Upper lobe of left lung (tissue), 6 donors: ENCODE measurements around the gene SLC35G3. TPM values are rescaled to one million over a fixed set of nuclear protein-coding genes. Genes with fewer than 3 reads are reported as not detected.
A peak's percentile ranks its signal among the peaks of the same experiment; 100 is the strongest.

ENCODE experiments used
- ATAC-seq, 2 donors: fragments of 200-7000 bp; cut with Tn5 transposase; one replicate each; pipeline ENCODE4 v1.9.1; 2022; ENCODE audit warnings: mild to moderate bottlenecking in 2 of 2, moderate library complexity in 2 of 2; ENCODE audit not compliant: low FRiP score in 2 of 2
- DNase-seq, 2 donors: peaks; one replicate each; pipeline ENCODE4 v3.0.0-alpha.2; 2019 to 2020
- H3K27ac ChIP-seq, 4 donors: fragments of 200-600 bp; sonication (generic); one replicate each; pipeline ENCODE4 v1.5.1; 2016 to 2019
- H3K27me3 ChIP-seq, 4 donors: fragments of 200-600 bp; sonication (generic); one replicate each; pipeline ENCODE4 v1.5.1; 2017 to 2019
- H3K36me3 ChIP-seq, 4 donors: fragments of 200-600 bp; sonication (generic); one replicate each; pipeline ENCODE4 v1.5.1; 2016 to 2019
- H3K4me1 ChIP-seq, 4 donors: fragments of 200-600 bp; sonication (generic); one replicate each; pipeline ENCODE4 v1.5.1; 2018 to 2019
- H3K4me3 ChIP-seq, 4 donors: fragments of 200-600 bp; sonication (generic); one replicate each; pipeline ENCODE4 v1.5.1; 2017 to 2019; ENCODE audit warnings: mild to moderate bottlenecking in 2 of 4, moderate library complexity in 1 of 4
- H3K9me3 ChIP-seq, 4 donors: fragments of 200-600 bp; sonication (generic); one replicate each; pipeline ENCODE4 v1.5.1; 2018 to 2019
- CTCF ChIP-seq, 6 experiments: fragments of 450-650 bp in 4 of 6; fragments of 200-600 bp in 2 of 6; sonication (generic) in 2 of 6; IDR thresholded peaks; one replicate each; pipeline ENCODE4 v1.5.1; 2016 to 2019; ENCODE audit warnings: antibody characterized with exemption in 6 of 6
- EP300 ChIP-seq, 4 donors: sonication (generic); formaldehyde crosslinking; IDR thresholded peaks; one replicate each; pipeline ENCODE4 v1.5.1; 2017; ENCODE audit warnings: antibody characterized with exemption in 4 of 4, control low read depth in 2 of 4
- POLR2A ChIP-seq, 4 donors: fragments of 450-650 bp; IDR thresholded peaks; one replicate each; pipeline ENCODE4 v1.5.1; 2016 to 2017; ENCODE audit warnings: antibody characterized with exemption in 4 of 4, mild to moderate bottlenecking in 2 of 4
- POLR2AphosphoS5 ChIP-seq, 2 donors: sonication (generic); formaldehyde crosslinking; IDR thresholded peaks; one replicate each; pipeline ENCODE4 v1.5.1; 2017; ENCODE audit warnings: antibody characterized with exemption in 2 of 2
- WGBS, 2 donors: methylation state at CpG; one replicate each; pipeline ENCODE4 v1.1.5; 2017 to 2018; 5-methylcytosine and 5-hydroxymethylcytosine counted together
- total RNA-seq, 6 donors: library from RNA; depleted of rRNA in 4 of 6; stranded (reverse); fragments of >200 nt in 4 of 6; gene quantifications; one replicate each; pipeline versions ENCODE4 v1.1.0 to v1.2.1, GENCODE V29; 2016 to 2021
- donor health status: DM: no; HTN: no; CAD: no; lungs with moderate emphysema.
- donor health status: DM: no; HTN: yes; CAD: no; lungs with severe emphysema.

Gene SLC35G3
- total RNA-seq, 6 donors from 2014 or later: not detected

DNA sequence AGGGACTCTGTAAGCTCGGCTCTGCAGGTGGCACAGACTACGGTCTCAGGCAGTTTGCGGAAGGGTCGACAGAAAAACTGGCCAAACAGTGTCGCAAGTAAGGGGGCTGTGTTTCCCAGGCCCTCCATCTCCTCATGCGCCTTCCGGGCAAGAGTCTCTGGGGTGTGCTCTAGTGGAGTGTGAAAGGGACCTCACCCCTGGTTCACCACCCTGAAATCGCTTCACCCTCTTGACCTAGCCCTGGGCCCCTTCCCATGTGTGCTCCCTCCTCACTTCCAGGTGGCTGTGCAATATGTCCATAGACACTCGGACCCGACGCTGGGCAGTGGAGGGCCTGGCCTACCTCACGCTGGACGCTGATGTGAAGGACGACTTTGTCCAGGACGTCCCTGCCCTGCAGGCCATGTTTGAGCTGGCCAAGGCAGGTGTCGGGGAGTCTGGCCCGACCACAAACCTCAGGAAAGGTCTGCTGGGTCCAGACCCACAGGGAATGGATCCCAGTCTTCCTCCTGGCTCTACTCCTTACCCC, 24.3 kb downstream of the SLC35G3 start:
- no peaks in the 10 kb centered on the region for H3K36me3 ChIP-seq
- WGBS, 2 donors: 90 to 95% methylated on average over 16 to 17 of the region's 17 CpGs
- DNase-seq (peak in 1 of 2 donors; percentile 51), ATAC-seq (peak in 1 of 2 donors; percentile 8)
- no peak overlapping the region for H3K4me3 ChIP-seq
- H3K4me1 ChIP-seq: peaks cover 0 to 10% (median 7%) of the 10 kb centered on the region in 4 donors
- no peaks in the 10 kb centered on the region for H3K9me3 ChIP-seq
- H3K27ac ChIP-seq: no peak overlapping the region
- no peak for TF ChIP-seq POLR2A (IDR thresholded peaks at IDR 0.05)
- no peaks in the 10 kb centered on the region for H3K27me3 ChIP-seq

GRCh38 chr17:35167666-35168065, 26.5 kb downstream of the SLC35G3 start:
- no peak for TF ChIP-seq EP300 (IDR thresholded peaks at IDR 0.05)
- no peak for TF ChIP-seq POLR2A (IDR thresholded peaks at IDR 0.05)
- no peak for TF ChIP-seq POLR2AphosphoS5 (IDR thresholded peaks at IDR 0.05)
- TF ChIP-seq CTCF (IDR thresholded peaks at IDR 0.05): no peak
- Histone ChIP-seq H3K4me1 (peaks cover 0 to 10% (median 7%) of the 10 kb centered on the region in 4 donors), H3K27me3 (no peaks in the 10 kb centered on the region), H3K27ac (no peak overlapping the region), H3K4me3 (no peak overlapping the region), H3K9me3 (no peaks in the 10 kb centered on the region), H3K36me3 (no peaks in the 10 kb centered on the region)
- WGBS, 2 donors: 67 to 100% methylated on average over 1 of the region's 1 CpG
- DNase-seq (no peak), ATAC-seq (no peak)

DNA sequence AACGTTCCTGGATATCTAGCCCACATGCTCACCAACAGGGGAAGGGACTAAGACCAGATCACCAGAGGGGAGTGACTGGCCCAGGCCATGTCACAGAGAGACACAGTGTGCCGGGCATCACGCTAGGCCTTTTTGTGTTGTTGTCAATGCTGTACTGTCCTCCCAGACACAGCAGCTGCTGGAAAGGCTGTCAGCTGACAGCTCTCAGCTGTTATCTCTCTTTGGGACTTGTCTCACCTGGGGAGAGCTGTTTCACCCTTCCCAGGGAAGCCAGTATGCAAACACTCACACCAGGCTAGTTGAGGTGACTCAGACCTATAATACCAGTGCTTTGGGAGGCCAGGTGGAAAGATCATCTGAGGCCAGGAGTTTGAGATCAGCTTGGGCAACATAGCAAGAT, 27.1 kb downstream of the SLC35G3 start:
- Histone ChIP-seq H3K27ac (no peak overlapping the region), H3K4me3 (no peak overlapping the region), H3K27me3 (no peaks in the 10 kb centered on the region), H3K36me3 (no peaks in the 10 kb centered on the region), H3K4me1 (peaks cover 0 to 9% (median 7%) of the 10 kb centered on the region in 4 donors), H3K9me3 (no peaks in the 10 kb centered on the region)
- TF ChIP-seq POLR2A (IDR thresholded peaks at IDR 0.05) (no peak), POLR2AphosphoS5 (IDR thresholded peaks at IDR 0.05) (no peak), CTCF (IDR thresholded peaks at IDR 0.05) (no peak), EP300 (IDR thresholded peaks at IDR 0.05) (no peak)
- DNase-seq: no peak
- WGBS, 2 donors: 60 to 64% methylated on average over 3 of the region's 3 CpGs
- no peak for ATAC-seq

DNA sequence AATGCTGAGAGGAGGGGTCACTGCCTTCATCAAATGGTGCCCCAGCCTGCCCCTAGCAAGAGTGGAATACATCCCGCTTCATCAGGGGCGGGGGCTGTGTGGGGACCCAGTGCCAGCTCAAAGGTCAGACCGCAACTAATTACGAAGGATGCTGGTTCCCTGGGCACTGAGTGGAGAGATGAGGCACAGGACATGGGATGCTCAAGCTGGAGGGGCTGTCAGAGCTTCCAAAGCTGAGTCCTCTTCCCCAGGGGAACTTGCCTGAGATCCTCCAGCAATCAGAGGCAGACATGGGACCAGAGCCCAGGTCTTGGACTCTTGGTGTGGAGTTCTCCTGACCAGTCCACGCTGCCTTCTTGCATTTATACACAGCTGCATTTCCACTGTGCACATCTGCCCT, 27.7 kb downstream of the SLC35G3 start:
- DNase-seq (no peak), ATAC-seq (no peak)
- Histone ChIP-seq H3K27me3 (no peaks in the 10 kb centered on the region), H3K9me3 (no peaks in the 10 kb centered on the region), H3K27ac (no peak overlapping the region), H3K4me1 (peaks cover 0 to 7% (median 3%) of the 10 kb centered on the region in 4 donors), H3K4me3 (no peak overlapping the region), H3K36me3 (no peaks in the 10 kb centered on the region)
- TF ChIP-seq POLR2A (IDR thresholded peaks at IDR 0.05) (no peak), EP300 (IDR thresholded peaks at IDR 0.05) (no peak), CTCF (IDR thresholded peaks at IDR 0.05) (no peak), POLR2AphosphoS5 (IDR thresholded peaks at IDR 0.05) (no peak)
- 83 to 93% methylated on average over 3 to 5 of the region's 5 CpGs for WGBS, 2 donors

DNA sequence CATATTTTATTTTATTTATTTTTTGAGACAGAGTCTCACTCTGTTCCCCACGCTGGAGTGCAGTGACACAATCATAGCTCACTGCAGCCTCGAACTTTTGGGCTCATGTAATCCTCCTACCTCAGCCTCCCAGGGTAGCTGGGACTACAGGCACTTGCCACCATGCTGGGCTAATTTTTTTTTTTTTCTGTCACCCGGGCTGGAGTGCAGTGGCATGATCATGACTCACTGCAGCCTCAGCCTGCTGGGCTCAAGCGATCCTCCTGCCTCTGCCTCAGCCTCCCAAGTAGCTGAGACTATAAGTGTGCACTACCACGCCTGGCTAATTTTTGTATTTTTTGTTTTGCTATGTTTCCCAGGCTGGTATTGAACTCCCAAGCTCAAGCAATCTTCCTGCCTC, 29.5 kb downstream of the SLC35G3 start:
- Histone ChIP-seq H3K27me3 (no peaks in the 10 kb centered on the region), H3K4me3 (no peak overlapping the region), H3K36me3 (no peaks in the 10 kb centered on the region), H3K4me1 (peaks cover 0 to 8% (median 0%) of the 10 kb centered on the region in 4 donors), H3K9me3 (no peaks in the 10 kb centered on the region), H3K27ac (no peak overlapping the region)
- DNase-seq (no peak), ATAC-seq (no peak)
- TF ChIP-seq EP300 (IDR thresholded peaks at IDR 0.05) (no peak), CTCF (IDR thresholded peaks at IDR 0.05) (no peak), POLR2AphosphoS5 (IDR thresholded peaks at IDR 0.05) (no peak), POLR2A (IDR thresholded peaks at IDR 0.05) (no peak)
- 79 to 80% methylated on average over 5 of the region's 5 CpGs for WGBS, 2 donors
